GM12865 (cell line): Measurements from ENCODE around the gene LRRC4C.

Source experiments
- DNase-seq: peaks from one replicate; pipeline ENCODE4 v3.0.0; 2010; ENCODE audit warnings: low read depth
- H3K4me3 ChIP-seq: 2 replicates; pipeline ENCODE4 v1.5.1; 2011; ENCODE audit warnings: mild to moderate bottlenecking, low read depth, low read length, control low read depth
- TF ChIP-seq, protein P1 (sequence below): IDR thresholded peaks from 2 replicates; pipeline ENCODE4 v1.5.1; 2011; ENCODE audit warnings: low read length, control low read depth, low read depth, inconsistent platforms; ENCODE audit not compliant: insufficient read depth; ENCODE audit errors: missing control alignments

LRRC4C gene

DNA sequence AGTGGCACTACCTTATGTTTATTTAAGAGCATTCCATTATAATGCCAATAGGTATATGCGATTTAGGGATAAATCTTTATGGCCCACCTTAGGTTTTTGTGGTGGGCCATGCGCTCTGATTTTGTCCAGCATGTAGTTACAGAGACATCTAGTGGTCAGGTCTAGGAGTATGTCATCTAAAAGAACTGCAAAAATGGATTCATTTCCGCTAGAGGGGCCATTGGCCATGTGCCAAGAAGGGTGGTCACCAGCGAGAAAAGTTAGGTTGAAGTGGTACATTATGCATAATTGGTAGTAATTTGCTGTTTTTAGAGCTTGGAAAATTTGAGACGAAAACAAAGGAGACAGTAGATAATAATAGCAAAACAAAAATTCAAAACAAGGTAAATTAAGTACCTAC is 27.7 kb downstream of the LRRC4C start:
- peak; percentile 31 for DNase-seq
- TF ChIP-seq, protein P1, sequence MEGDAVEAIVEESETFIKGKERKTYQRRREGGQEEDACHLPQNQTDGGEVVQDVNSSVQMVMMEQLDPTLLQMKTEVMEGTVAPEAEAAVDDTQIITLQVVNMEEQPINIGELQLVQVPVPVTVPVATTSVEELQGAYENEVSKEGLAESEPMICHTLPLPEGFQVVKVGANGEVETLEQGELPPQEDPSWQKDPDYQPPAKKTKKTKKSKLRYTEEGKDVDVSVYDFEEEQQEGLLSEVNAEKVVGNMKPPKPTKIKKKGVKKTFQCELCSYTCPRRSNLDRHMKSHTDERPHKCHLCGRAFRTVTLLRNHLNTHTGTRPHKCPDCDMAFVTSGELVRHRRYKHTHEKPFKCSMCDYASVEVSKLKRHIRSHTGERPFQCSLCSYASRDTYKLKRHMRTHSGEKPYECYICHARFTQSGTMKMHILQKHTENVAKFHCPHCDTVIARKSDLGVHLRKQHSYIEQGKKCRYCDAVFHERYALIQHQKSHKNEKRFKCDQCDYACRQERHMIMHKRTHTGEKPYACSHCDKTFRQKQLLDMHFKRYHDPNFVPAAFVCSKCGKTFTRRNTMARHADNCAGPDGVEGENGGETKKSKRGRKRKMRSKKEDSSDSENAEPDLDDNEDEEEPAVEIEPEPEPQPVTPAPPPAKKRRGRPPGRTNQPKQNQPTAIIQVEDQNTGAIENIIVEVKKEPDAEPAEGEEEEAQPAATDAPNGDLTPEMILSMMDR: peak; percentile 43
- no peak overlapping the region for H3K4me3 ChIP-seq

DNA sequence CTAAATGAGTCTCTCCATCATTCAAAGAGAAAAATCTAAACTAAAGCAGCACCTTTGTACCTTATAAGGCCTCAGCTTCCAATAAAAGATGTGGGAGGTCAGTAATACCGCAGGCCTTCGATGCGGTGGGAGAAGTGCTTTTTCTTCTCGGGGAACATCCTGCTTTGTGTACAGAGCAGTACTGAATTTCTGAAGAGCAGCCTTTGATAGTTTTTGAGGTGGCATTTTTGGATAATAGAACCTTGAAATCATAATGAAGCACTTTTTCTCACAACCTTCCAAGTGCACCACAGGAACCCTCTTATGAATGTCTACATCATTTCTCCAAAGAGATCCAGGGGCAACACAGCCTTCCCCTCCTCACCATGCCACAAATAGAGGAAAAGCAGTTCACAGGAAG is 39.6 kb downstream of the LRRC4C start:
- no peak for DNase-seq
- TF ChIP-seq, protein P1: no peak
- H3K4me3 ChIP-seq: no peak overlapping the region

DNA sequence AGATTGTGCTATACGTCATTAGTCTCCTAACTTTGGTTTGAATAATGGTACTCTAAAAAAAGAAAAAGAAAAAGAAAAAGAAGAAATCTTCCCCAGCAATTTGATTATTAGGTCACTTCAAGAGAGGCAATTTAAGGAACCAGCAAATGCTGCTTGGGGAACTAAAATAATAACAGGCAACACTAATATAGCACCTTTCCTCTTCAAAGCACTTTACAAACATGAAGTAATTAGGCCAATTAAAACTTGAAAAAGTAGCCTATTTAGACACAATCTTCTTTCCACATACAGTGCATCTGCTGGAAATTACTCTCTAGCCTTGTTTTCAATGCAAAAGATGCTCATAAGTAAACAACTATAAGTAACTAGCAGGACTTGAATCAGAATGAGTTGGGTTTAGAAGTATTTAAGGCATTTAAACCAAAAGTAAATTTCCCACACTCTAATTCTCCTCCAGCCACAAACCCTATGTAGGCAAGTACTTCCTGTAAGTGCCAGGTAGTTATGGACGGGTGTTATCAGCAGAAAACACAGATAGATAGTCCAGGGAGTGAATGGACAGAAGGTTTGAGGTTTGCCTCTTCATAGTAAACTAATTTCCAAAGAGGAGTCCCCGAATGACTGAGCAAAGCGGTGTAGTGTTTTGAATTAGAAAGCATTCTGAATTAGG is 44.5 kb downstream of the LRRC4C start:
- H3K4me3 ChIP-seq: no peak overlapping the region
- TF ChIP-seq, protein P1: no peak
- DNase-seq: no peak

DNA sequence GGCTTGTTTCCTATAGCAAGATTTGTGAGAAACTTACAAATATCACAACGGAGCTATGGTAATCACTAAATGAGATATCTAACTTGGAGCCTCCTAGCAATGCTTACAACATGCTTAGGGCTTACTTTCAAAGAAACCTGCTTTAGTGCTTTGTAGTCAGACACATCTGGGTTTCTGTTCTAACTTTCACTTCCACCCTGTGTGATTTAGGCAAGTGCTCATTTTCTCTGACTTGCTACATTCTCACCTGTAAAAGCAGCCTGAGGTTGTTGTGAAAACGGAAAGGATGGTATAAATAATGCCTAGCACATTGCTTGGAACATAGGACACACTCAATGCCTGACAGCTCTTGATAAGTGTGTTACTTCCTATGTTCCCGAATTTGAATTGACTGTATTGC is 45.6 kb downstream of the LRRC4C start:
- TF ChIP-seq, protein P1: no peak
- peak; percentile 72 for DNase-seq
- H3K4me3 ChIP-seq: no peak overlapping the region

DNA sequence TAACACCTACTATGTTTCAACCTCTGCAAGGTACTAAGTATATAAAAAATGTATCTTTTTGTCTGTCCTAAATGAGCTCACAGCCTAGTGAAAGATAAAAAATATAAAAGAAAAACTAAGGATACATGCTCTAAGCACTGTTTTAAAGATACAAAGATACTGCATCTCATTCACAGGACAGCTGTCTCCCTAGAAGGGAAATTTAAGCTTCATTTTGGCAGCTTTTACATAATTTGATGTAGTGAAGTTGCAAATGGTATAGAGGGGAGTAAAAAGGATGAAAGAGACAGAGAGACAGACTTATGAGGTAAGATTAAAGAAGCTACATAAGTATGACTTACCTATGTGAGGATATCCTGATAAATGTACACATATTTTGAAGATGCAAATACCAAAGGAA is 53.6 kb downstream of the LRRC4C start:
- TF ChIP-seq, protein P1: no peak
- no peak overlapping the region for H3K4me3 ChIP-seq
- no peak for DNase-seq

DNA sequence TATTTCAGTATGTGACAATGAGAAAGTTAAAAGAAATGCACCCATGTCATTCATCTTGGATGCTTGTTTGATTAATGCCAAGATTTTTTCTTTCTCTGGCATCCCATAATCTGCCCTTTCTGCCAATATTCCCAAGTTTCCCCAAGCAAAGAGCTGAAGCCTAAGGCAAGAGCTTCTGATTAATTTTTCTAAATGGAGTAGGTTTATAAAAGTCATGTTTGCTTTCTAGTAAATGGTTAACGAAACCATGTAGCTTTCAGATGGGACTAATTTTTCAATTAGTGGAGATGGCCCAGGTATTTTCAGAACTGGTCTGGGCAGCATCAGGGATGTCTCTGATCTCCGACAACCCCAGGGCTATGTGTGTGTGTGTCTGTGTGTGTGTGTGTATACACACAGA is 55.3 kb downstream of the LRRC4C start:
- DNase-seq: no peak

More for the DNA sequence above, 55.3 kb downstream of the LRRC4C start:
- TF ChIP-seq, protein P1: no peak
- H3K4me3 ChIP-seq: no peak overlapping the region
